HG02798 (cell line): ENCODE data around the gene KLRC4.
"Not testable (repeated sequence)": the region's sequence is repeated elsewhere in the genome, so short reads cannot be mapped to it uniquely, and the experiment has no call there.

Experiments used
- ATAC-seq: cut with Tn5 transposase; IDR thresholded peaks from one replicate; pipeline ENCODE4 v1.9.1; 2021; ENCODE audit warnings: mild to moderate bottlenecking; ENCODE audit not compliant: unreplicated experiment, poor library complexity

Gene KLRC4

DNA sequence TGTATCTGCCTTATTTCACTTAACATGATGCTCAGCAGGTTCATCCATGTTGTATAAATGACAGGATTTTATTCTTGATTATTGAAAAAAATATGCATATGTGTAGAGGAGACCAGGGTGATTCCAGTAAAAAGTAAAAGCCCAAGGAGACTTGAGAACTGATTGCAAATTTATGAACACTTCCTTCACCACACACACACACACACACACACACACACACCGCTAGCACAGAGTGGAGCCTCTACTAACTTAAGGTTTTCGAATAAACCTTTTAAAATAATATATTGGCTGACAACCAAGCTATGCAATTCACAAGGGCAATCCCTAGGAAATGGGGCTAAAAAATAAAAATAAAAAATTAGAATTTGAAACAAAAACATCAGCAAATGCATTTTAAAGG lies 11.4 kb downstream of the KLRC4 start:
- no peak for ATAC-seq

- ATAC-seq, result no peak
Measured at GRCh38 chr12:10397296-10397695, 12.3 kb downstream of the KLRC4 start.

GRCh38 chr12:10396176-10396575 lies 13.4 kb downstream of the KLRC4 start:
- ATAC-seq, result not testable (repeated sequence)

DNA sequence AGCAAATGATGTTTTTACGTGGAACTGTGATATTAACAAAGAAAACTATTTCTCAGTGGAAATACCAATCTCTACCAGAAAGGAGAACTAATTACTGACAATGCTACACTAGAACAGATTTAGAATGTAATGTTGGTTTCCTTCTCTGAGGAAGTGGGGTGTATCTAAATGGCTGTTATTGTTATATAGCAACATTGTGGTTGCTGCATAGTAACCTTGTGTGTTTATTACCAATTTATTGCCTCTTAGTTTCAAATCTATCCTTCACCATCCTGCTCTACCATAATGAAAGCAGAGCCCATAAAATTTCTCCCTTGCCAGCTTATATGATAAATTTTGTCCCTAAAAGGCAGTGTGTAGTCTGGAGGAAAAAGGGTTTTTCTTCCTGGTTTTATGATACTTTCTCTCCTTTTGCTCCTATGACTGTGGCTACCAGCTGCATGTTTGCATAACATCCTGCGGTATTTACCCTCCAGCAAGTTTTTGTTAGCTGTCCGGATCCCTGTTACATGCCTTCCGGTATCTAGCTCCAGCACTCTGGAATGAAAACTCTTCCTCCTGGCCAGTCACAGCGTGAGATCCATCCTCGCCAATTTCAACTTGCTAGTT lies 14.1 kb downstream of the KLRC4 start:
- peak; percentile 71 for ATAC-seq

DNA sequence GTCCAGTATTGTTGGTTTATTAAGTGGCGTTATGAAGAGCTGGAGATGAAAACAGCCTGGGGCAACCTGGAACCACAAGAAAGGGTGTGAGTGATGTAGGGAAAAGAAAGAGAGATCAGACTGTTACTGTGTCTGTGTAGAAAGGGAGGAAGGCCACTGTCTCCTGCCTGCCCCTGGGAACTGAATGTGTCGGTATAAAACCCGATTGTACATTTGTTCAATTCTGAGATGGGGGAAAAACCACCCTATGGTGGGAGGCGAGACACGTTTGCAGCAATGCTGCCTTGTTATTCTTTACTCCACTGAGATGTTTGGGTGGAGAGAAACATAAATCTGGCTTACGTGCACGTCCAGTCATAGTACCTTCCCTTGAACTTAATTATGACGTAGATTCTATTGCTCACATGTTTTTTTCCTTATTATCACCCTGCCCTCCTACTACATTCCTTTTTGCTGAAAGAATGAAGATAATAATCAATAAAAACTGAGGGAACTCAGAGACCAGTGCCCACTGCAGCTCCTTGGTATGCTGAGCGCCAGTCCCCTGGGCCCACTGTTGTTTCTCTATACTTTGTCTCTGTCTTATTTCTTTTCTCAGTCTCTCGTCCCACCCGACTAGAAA lies 14.9 kb downstream of the KLRC4 start:
- not testable (repeated sequence) for ATAC-seq

DNA sequence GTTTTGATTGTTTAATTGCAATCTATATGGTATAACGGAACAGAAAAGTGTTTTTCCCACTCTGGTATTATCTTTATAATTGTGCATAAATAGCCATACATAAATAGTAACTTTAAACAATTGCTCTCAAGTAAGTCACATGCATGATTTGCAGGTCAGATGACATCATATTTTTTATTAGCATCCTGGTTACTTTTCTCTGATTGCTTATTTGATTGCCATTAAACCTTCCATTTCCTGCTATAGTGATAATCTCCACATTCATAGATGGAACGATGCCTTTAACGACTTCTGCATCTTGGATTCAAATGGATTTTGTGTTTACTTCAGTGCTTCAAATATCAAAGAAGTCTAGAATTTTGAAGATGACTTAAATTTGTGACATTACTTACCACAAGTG lies 16.3 kb downstream of the KLRC4 start:
- no peak for ATAC-seq

DNA sequence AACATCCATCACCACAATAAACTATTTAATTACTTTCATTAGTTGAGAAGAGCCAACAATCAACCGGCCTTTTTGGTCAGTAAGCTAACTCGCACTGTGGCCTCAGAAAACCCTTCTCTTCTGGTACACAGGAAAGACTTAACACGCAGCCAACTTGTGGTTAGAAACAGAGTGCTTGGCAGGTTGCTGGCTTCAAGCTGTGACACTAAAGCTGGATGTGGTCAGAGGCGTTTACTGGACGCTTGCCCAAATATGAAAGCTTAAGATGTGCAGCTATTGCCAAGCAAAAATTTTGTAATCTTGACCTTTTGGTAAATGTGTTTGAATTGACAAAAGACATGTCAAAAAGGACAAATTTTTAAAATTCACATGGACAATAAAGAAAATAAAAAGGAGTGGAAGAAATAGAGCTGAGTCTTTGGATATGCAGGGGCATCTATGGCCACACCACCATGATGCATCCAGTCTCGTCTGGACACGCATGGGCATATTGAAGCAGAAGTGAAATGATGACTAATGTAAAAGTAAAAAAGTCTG lies 17.1 kb downstream of the KLRC4 start:
- ATAC-seq, result peak; percentile 69

- not testable (repeated sequence) for ATAC-seq
Measured at GRCh38 chr12:10390991-10391390, 18.6 kb downstream of the KLRC4 start.

GRCh38 chr12:10389904-10390303 lies 19.7 kb downstream of the KLRC4 start, which contains the start of gene KLRK1:
Gene KLRK1, minus strand, starts transcription at chr12:10390041. Its CDS starts 1,231 bp downstream, at chr12:10388810.
- ATAC-seq, result no peak

GRCh38 chr12:10388624-10389413 lies 20.7 kb downstream of the KLRC4 start:
- ATAC-seq, result no peak

GRCh38 chr12:10387498-10387897 lies 22.1 kb downstream of the KLRC4 start:
- ATAC-seq, result not testable (repeated sequence)

- ATAC-seq, result no peak
Measured at GRCh38 chr12:10386857-10387256, 22.7 kb downstream of the KLRC4 start.

DNA sequence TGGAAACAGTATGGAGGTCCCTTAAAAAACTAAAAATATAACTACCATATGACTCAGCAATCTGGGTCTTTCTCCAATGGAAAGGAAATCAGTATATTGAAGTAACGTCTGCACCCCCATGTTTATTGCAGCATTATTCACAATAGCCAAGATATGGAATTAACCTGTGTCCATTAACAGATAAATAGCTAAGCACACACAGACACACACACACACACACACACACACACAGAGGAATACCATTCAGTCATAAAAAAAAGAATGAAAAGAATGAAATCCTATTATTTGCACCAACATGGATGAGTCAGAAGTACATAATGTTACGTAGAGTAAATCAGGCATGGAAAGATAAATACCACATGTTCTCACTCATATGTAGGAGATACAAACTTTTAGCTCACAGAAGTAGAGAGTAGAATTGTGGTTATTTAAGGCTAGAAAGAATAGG lies 24.4 kb downstream of the KLRC4 start:
- no peak for ATAC-seq

DNA sequence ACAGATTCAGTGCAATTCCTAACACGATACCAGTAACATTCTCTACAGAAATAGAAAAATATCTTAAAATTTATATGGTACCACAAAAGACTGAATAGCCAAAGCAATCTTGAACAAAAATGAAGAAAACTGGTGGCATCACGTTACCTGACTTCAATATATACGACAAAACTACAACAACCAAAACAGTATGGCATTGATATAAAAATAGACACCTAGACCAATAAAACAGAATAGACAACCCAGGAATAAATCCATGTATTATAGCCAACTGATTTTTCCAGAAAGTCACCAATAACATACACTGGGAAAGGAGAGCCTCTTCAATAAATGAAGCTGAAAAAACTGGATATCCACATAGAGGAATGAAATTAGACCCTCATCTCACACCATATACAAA lies 25.4 kb downstream of the KLRC4 start:
- no peak for ATAC-seq

DNA sequence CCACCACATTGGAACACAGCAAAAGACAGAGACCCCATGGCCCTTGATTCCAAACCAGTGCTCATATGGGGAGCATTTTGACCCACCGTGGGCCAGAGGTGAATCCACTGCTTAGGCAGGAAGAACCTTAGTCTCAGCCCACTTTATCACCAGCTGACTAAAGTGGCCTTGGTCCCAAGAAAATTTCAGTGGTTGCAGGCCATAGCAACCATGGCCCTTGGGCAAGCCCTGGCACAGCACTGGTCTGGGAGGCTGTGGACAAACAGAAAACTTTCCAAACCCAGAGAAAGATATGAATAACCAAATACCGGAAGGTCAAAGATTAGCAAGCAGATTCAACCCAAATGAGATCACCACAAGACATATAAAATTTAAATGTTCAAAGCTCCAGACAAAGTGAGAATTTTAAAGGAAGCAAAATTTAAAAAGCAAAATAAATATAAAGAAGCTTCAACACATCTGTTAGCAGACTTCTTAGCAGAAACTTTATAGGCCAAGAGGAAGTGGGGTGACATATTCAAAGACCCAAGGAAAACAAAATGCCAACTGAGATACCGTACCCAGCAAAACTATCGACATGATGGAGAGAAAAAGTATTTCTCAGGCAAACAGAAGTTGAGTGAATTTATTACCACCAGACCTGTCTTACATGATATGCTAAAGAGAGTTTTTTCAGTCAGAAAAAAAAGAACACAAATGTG lies 27.5 kb downstream of the KLRC4 start:
- ATAC-seq, result no peak

GRCh38 chr12:10378737-10379136 lies 30.8 kb downstream of the KLRC4 start:
- ATAC-seq, result not testable (repeated sequence)

DNA sequence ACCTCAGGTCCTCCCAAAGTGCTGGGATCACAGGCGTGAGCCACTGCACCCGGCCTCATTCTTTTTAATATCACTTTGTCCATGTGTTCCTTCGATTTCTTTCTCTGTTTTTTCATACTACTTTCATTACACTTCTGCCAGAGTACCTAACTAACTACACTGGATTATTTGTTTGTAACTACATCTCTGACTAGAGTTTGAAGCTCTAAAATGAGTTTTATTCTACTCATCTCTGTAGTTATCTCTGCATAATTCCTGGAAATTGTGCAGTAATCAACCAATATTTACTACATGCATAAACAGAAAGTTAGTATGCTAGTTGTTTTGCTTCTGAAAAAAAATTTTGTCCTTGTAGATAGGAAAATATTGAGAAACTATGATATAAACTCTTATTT lies 34.9 kb downstream of the KLRC4 start:
- no peak for ATAC-seq

DNA sequence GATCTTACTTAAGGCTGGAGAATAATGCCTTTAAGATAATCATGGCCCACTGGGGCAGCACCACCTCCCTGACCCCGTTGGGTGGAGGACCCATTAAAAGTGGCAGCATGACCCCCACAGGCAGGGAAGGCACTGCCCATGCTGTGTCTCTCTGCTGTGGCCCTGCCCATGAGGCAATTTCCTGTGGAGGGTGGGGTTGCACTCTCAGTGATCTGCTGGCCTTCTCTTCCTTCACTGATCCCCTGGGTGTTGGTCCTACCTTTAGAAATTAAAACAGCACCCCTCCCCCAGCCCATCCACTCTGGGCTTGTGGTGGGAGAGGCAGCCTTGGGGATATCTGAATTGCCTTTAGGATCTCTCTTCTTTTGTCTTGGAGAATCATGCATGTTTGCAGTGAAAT lies 37.0 kb downstream of the KLRC4 start:
- ATAC-seq, result no peak

- ATAC-seq, result not testable (repeated sequence)
Measured at GRCh38 chr12:10371893-10372535, 37.5 kb downstream of the KLRC4 start.
